ENCODE data around the gene TENM4.

- no peak for TF ChIP-seq CTCF (IDR thresholded peaks at IDR 0.05)
- no peak for TF ChIP-seq REST (IDR thresholded peaks at IDR 0.05)
- no peak for TF ChIP-seq RCOR1 (IDR thresholded peaks at IDR 0.05; ENCODE audit: low read depth, low read length)
- TF ChIP-seq RFX5 (IDR thresholded peaks at IDR 0.05), result no peak
- no peak for TF ChIP-seq MAFK (IDR thresholded peaks at IDR 0.05; ENCODE audit: partially characterized antibody)
- no peak for TF ChIP-seq EP300 (IDR thresholded peaks at IDR 0.05)
Observed at GRCh38 chr11:78662811-78663210, 778.0 kb downstream of the TENM4 start.
